HL-60 (cell line): ENCODE measurements around the gene AFF3.

ENCODE experiments used
- CTCF ChIP-seq: IDR thresholded peaks from one replicate; pipeline ENCODE4 v1.5.1; 2011; ENCODE audit warnings: low read length, control low read depth, inconsistent platforms; ENCODE audit not compliant: insufficient read depth
- GABPA ChIP-seq: IDR thresholded peaks from 2 replicates; pipeline ENCODE4 v1.6.1; 2012; ENCODE audit warnings: low read depth
- POLR2AphosphoS5 ChIP-seq: IDR thresholded peaks from 2 replicates; pipeline ENCODE4 v1.6.1; 2012; ENCODE audit warnings: low read depth
- REST ChIP-seq: IDR thresholded peaks from 2 replicates; pipeline ENCODE4 v1.6.1; 2012; ENCODE audit warnings: low read depth; ENCODE audit not compliant: insufficient replicate concordance

- TF ChIP-seq CTCF (no peak), POLR2AphosphoS5 (no peak), GABPA (no peak), REST (no peak)
Observed at GRCh38 chr2:100109986-100110613, 32.3 kb downstream of the AFF3 start.
